Stimulated activated naive CD8-positive, alpha-beta T cell treated with anti-CD3 and anti-CD28 coated beads, Interleukin-15, Interleukin-2, amounts not matched to agents 100 U/mL and 50 U/mL, for 24 hours (primary cell): ENCODE results near the gene SPARC.
A peak's percentile ranks its signal among the peaks of the same experiment; 100 is the strongest.

ENCODE experiments used
- ATAC-seq: fragments of 150-1000 bp; cut with Tn5 transposase; one replicate; pipeline ENCODE4 v1.10.0; 2021
- DNase-seq: peaks from one replicate; pipeline ENCODE4 v3.0.0; 2021

The SPARC gene

GRCh38 chr5:151620461-151620840 is 66.3 kb downstream of the SPARC start:
- DNase-seq, result no peak
- no peak for ATAC-seq

DNA sequence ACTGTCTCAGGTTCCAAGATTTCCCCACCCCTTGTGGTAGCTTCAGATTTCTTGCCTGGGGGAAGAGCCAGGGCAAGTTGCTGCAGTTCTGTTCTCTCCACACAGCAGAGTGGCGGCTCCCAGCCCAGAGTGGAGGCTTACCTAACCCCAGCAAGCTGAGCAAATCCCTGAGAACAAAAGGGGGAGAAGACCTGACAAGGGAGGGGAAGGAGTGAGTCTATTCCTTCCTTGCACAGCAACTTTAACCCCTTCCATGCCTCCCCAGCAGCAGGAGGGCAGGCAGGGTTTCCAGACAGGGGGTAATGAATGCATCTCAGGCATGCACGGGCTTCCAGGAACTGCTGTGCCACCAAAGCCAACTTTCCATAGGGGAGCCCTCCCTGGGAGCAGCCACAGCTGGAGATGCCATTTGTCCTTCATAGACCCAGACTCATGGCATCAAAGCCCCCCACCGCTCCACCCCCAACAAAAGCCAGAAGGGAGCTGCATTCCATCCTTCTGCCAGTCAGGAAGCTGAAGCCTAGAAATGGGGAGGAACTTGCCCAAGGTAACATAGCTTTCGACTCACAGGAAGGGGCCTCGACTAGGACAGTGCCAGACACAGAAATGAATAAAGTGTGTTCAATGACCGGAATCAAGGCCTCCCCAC is 66.8 kb downstream of the SPARC start:
- ATAC-seq, result no peak
- DNase-seq, result no peak

DNA sequence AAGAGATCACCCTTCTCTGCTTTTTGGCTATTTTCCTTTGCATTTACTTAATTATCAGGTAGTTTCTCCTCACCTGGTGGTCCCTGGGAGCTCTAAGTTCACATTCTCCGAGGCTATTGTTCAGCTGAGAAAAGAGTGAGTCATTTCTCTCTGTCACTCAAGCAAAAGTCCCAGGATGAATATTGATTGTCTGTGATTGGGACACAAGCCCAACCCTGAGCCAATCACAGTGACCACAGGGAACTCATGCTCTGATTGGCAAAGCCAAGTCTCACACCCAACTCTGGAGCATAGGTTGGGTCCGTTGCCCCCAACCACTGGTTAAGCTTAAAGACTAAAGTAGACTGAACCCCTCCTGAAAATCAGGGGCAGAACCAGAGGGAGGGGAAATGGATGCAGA is 67.8 kb downstream of the SPARC start:
- DNase-seq (no peak), ATAC-seq (no peak)

DNA sequence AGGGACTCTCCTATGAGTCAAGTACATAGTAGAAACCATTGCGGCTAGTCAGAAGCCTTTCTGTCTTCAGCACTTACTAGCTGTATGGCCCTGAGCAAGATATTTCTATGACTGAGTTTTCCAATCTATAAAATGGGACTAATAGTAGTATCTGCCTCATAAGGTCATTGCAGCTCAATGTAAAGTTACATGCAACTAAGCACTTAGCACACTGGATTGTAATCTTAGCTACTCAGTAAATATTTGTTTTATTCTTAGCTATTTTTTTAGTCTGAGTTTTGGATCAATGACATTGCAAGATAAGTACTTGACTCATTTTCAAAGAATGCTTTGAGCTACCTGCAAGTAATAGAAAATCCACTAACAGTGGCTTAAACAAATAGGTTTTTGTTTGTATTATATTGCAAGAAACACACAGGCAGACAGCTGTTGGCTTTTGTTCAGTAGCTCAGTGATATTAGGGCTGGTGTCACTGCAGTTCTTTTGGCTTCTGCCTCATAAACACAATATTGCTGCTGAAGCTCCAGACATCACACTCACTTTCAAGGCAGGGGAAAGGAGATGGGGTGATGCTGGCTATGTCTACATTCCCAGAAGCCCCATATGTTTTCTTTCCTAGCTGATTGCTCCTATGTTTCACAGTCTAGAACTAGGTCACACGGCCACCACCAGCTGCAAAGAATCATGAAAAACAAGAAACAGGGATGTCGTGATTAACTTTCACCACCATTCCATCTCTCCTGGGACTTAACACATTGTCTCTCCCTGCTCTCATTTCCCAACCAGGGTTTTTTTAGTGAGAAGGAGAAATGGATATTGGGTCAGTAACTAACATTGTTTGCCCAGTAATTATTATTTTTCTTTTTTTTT is 68.6 kb downstream of the SPARC start:
- ATAC-seq (no peak), DNase-seq (no peak)

DNA sequence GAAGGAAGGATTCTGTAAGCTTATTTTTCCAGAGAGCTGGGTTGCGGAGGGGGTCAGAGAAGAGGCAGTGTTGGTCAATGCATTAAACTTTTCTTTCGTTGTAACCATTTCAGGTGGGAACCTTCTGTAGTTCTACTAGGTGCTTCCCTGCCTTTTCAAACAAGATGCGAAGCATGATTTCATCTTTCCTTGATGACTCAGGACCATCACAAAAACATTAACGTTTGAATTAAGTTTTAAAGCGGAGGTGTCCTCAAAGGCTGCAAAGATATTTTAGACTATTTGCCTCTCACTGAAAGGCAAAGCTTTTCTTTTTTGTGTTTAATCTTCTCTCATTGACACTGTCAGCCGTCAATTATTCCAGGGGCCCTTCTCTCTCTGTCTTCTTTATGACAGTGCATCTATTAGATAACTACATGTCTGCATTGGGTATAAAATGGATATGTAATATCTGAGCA is 69.3 kb downstream of the SPARC start:
- DNase-seq (no peak), ATAC-seq (no peak)

DNA sequence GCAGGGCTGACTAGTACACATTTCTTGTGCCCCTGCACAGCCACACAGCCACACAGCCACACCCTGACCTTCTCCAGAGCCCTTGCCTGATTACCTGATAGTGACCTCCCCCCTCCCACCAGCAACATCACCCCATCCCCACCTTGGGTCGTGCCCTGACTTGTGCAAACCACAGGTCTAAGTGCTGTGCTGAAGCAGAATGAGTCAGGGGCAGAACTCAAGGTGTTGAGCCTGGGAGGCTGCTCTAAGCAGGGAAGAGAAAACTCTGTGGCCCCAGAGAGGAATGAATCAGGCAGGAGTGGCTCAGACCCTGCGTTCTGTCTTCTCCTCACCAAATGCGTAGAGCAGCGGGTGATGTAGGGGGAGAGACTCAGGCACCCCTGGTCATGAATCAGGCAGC is 71.3 kb downstream of the SPARC start:
- DNase-seq, result peak; percentile 39

GRCh38 chr5:151614565-151614964 is 72.2 kb downstream of the SPARC start:
- DNase-seq (no peak), ATAC-seq (no peak)

More for the DNA sequence above, 71.3 kb downstream of the SPARC start:
- ATAC-seq, result peak; percentile 67

DNA sequence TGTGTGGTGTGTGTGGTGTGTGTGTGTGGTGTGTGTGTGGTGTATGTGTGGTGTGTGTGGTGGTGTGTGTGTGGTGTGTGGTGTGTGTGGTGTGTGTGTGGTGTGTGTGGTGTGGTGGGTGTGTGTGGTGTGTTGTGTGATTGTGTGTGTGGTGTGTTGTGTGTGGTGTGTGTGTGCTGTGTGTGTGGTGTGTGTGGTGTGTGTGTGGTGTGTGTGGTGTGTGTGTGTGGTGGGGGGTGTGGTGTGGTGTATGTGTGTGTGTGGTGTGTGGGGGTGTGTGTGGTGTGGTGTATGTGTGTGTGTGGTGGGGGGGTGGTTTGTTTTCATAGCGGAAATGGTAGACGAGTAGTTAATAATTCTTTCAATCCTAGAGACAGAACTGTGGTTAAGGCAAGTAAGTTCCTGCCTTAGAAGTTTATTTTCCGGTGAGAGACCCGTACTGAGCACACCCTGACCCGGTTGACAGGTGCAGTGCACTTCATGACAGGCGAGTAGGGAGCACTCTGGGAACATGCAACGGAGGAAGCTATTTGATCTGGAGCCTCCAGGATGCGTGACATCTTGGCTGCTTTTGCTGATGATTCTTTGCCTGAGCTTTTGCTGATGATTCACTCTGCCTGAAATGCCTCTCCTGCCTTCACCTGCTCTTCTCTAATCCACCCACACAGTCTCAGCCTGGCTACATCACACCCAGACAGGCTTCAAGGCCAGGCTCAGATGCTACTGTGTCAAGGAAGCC is 73.9 kb downstream of the SPARC start:
- peak; percentile 32 for DNase-seq
- peak; percentile 83 for ATAC-seq

GRCh38 chr5:151611127-151611775 is 75.5 kb downstream of the SPARC start:
- DNase-seq (no peak), ATAC-seq (no peak)
